Measurements from ENCODE around the gene BCL2.
"Not testable (repeated sequence)": the region's sequence is repeated elsewhere in the genome, so short reads cannot be mapped to it uniquely, and the experiment has no call there.

Gene BCL2

DNA sequence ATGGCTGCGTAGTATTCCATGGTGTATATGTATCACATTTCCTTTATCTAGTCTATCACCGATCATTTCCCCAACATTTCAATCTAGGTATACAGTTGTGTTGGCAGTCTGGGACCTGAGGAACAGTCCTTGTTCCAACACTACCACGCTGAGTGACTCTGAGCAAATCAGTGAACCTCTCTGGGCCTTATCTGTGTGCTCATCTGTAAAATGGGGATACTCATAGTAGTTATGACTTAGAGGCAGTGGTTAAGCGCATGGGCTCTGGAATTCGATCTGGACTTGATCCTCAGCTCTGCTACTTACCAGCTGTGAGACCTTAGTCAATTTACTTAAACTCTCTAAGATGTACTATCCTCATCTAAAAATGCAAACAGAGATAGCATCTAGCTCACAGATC is 85.1 kb downstream of the BCL2 start:
- no peak for DNase-seq (ENCODE audit: low spot score)

DNA sequence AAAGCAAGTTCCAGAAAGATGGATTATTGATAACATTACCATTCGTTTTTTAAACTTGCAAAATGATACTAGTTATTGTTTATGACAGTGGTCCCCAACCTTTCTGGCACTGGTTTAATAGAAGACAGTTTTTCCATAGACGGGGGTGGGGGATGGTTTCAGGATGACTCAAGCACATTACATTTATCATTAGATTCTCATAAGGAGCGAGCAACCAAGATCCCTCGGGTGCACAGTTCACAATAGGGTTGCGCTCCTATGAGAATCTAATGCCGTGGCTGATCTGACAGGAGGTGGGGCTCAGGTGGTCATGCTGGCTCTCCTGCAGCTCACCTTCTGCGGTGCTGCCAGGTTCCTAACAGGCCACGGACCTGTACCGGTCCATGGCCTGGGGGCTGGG is 86.2 kb downstream of the BCL2 start:
- DNase-seq (ENCODE audit: low spot score) = no peak

DNA sequence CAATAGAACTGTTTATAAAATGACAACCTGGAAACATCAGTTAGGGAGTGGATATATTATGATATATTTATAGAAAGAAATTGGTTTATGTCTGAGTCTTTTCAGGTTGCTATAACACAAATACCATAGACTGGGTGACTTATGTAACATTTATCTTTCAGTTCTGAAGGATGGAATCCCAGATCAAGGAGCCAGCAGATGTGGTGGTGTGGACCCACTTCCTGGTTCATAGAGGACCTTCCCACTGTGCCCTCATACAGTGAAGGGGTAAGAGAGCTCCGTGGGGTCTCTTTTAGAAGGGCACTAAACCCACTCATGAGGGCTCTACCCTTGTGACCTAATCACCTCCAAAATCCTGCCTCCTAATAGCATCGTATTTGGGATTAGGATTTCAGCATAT is 86.7 kb downstream of the BCL2 start:
- DNase-seq (ENCODE audit: low spot score) = no peak

DNA sequence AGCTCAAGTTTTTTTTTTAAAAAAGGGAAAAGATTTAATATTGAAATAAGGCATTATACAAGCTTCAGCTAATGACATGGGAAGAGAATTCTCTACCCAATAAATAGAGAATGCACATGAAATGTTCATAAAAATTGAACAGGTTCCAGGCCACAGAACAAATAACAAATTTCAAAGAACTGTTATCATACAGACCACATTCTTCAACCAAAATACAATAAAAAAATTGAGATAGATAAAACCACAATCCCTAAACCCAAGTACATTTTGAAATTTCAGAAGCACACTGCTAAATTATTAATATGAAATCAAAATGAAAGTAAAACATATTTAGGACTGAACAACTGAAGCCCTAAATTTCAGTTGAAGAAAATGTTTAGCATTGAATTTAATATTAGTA is 89.6 kb downstream of the BCL2 start:
- no peak for DNase-seq (ENCODE audit: low spot score)

DNA sequence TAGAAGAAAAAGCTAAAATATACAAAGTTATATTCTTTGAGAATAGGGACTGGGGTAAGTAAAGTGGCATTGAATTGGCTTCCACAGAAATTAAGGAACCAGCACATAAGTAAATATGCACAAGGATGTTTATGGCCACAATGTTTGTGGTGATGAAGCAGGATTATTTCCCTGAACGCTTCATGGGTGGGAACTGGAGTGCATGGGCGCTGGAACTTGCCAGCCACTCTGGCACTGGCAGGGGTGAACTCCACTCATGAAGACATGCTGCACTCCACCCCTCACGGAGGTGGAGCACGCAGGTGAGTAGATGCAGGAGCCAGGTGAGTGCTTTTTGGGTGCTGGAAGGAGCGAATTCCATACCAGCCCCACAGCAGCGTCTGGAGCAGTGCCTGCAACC is 94.1 kb downstream of the BCL2 start:
- no peak for DNase-seq (ENCODE audit: low spot score)

DNA sequence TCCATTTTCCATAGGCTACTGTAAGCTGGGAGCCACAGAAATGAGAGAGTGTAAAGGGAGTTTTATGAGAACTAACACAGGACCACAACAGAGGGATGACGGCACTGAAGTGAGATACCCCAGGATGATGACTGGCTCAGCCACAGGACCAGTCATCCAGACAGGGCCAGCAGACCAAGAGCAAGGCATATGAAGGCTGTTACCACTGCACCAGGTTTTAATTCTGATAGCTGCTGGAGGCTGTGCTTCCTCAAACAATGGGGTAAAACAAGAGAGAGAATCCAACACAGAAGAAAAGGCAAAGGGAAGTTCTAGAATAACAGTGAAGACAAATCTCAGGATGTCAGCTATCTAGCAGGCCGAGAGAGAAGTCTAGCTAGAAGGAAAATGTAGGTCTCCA is 94.9 kb downstream of the BCL2 start:
- DNase-seq (ENCODE audit: low spot score) = no peak

DNA sequence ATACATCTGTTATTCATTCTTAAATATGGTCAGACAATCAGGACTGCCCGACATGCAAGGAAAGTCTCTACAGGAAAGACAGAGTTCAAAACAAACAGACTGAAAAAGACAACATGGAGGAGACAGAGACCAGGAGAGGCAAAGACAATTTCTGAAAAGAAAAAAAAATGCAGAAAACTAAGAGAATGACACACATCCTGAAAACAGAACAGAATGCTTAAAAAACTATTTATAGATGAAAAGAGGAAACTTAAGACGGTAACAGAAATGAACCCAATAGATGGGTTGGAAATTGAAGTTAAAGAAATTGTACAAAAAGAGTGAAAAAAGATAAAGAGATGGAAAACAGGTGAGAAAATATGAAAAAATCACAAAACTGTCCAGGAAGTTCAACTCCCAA is 95.7 kb downstream of the BCL2 start:
- DNase-seq (ENCODE audit: low spot score) = no peak

DNA sequence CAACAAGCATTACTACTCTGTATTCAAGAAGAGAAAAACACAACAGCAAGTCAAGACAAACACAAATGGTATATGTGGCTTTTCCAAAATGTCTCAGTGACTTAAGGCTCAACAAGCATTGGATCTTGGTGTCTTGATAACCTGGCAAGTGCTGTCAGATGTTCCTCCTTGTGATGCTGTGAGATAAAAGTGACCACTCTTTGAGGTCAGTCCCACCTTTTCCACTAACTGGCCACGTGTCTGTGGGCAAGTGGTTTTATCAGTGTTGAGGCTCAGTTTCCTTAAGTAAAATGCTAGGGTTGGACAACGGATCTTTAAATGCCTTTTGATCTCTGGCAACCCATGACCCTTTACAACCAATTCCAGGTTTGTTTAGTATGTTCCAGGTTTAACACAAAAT is 98.7 kb downstream of the BCL2 start:
- DNase-seq (ENCODE audit: low spot score) = no peak

DNA sequence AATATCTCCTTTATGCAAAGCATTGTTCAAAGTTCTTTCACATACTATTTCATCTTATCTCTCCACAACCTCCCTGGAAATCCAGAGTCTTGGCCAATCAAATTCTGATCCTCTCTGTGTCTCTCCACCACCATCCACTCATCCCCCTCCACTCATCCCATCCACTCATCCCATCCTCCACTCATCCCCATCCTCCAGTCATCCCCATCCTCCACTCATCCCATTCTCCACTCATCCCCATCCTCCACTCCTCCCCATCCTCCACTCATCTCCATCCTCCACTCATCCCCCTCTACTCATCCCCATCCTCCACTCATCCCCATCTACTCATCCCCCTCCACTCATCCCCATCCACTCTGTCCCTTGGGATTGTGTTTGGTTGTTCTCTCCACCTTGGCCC is 101.1 kb downstream of the BCL2 start:
- DNase-seq (ENCODE audit: low spot score) = no peak

DNA sequence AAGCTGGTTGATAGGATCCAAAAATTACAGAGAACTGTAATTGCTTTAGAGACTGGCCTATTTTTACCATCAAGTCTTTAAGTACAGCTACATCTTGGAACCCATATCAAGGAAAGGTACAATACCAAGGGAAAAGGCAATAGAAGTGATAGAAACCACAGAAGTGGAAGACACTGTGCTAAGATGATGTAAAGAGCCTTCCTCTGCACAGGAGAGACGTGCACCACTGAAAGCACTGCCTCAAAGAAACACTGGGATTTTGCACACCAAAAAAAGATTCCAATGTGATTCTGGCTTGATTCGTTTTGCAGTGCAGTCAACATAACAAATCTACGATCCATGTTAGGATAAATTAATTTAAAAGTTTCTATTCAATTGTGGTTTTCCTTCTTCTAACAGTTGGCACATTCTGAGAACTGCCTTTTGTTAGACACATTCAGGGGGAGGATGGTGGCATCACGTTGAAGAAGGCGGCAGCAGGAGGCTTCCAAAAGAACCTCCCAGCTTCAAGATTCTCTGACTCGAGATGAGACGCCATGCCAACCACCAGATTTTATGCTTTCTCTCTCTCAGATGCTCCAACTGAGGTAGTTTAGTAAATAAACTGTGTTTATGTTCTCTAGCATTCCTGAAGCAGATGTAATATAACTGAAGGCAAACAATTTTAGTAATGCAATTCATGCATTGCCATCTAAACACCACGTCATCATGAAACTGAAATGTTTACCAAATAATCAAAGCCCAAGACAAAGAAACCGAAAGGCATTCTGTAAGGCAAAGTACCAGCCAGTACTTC is 102.9 kb downstream of the BCL2 start:
- no peak for DNase-seq (ENCODE audit: low spot score)

DNA sequence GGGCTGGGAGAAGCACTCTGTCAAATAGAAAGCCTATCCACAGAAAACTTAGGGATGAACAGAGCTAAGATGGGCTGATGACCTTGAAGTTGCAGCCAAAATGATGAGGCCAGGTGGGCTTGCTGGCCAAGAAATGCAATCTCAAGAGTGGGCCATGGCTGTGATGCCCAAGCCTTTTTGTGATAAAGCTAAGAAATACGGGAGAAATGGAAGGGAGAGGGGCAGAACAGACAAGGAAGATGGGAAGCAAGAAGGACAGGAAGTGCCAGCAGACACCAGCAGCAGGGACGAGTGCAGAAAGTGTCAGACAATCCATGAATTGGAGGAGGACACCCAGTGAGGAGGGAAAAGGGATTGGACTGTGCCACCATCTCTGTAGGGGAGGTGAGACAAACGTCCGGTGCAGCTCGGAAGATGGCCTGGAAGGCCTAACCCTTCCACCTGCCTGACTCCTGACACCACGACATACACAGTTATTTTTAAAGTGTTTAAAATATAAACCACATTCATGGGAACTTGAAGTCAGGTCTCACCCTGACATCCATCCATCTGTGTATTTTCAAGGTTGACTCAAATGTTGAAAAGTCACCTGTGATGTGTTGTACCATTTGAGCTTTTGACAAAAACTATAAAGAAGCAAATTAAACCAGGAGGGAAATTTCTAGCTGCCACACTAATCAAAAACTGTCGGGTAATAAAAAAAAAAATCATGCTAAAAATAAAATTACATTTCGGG is 105.5 kb downstream of the BCL2 start:
- no peak for DNase-seq (ENCODE audit: low spot score)

DNA sequence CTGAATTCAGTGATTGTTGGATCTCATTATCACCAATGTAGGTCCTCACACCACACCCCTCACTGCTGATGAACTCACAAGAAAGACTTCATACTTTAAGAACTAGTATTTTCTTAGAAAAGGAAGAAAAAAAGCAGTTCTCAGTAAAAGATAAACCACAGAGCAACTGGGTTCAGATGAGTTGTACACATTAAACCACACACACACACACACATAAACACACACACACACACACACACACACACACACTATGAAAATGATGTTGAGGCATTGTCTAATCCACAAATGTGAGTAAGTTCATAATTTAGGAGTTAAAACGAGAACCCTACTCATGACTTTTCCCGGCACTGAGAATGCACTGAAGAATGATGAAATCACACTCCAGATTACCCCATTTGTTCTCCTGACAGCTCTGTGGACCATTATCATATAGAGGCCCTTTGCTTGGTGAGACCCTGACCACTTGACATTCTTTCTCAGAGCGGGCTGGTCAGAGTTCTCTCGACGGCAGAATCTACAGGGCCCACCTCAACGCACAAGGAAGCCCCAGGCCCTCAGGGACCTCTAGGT is 106.2 kb downstream of the BCL2 start:
- no peak for DNase-seq (ENCODE audit: low spot score)

DNA sequence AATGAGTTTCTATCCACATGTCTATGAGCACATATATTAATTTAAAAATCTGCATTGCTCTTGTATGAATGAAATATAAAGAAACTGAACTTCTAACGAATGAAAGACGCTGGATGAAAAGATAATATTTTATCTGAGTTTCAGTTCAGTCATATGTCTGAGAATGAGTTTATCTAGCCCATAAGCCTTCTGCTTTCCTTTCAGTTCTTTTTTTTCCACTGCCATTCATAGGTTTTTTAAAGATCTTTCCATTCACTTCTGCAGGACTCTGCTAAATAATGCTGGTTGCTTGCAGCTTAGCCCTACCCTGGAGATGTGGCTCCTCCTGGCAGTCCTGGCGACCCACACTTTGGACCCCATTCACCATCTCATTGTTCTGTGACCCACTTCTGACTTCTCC is 109.0 kb downstream of the BCL2 start:
- no peak for DNase-seq (ENCODE audit: low spot score)

DNA sequence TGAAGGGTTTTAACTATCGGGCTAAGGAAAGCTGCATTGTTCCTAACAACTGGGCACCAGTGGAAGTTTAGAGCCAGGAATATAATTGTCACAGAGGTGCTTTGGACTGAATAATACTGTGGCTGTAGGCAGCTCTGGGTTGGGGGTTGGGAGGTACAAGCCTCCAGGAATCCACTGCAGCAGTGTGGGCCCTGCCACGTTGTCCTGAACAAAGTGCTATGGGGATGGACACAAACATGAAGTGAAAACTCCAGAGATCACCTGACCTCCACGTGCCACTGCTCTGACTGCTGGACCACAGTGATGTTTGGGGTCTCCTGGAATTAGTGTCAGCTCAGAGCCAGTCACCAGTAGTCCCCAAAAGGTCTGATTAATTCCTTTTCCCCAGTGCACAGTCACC is 110.9 kb downstream of the BCL2 start:
- no peak for DNase-seq (ENCODE audit: low spot score)

DNA sequence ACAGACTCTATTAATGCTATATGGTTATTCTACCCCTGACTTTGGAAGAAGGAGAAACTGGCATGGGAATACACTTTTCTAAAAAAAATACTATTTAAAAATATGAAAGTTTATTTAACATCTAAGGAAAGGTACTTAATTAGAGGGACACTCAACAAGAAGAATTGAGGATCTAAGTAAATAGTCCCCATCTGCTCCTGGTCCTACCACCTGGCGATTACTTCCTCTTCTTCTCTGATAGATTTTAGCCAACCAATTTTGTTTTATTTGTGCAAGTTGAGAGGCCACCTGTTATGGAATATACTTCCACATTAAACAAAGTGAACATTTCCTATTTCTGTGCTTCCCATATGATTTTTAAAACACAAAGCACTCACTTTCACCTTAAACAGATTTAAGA is 111.7 kb downstream of the BCL2 start:
- DNase-seq (ENCODE audit: low spot score) = no peak

DNA sequence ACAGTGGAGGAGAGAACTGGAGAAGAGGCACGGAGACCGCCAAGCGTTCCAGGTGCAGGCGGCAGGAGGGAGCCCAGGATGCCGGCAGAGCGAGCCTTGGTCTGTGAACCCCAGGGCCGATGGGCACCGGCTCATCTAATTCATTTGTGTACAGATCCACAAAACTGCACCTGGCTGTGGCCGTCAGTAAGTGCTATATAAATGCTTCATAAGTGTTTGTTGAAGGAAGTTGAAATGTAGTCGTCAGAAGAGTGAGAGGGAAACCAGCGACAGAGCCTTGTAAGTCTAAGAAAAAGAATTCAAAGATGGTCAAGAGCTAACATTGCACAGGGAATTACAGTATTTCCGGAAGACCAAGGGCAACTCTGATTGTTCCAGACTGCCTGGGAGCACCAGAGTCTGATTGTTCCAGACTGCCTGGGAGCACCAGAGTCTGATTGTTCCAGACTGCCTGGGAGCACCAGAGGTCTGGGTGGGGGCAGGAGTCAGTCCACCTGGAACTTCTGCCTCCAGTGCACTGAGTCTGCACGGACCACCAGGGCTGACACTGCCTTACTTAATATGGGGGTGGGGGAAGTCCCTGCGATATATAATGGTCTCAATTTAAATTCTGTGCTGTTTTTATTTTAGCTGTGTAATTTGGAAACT is 112.3 kb downstream of the BCL2 start:
- DNase-seq (ENCODE audit: low spot score) = no peak

DNA sequence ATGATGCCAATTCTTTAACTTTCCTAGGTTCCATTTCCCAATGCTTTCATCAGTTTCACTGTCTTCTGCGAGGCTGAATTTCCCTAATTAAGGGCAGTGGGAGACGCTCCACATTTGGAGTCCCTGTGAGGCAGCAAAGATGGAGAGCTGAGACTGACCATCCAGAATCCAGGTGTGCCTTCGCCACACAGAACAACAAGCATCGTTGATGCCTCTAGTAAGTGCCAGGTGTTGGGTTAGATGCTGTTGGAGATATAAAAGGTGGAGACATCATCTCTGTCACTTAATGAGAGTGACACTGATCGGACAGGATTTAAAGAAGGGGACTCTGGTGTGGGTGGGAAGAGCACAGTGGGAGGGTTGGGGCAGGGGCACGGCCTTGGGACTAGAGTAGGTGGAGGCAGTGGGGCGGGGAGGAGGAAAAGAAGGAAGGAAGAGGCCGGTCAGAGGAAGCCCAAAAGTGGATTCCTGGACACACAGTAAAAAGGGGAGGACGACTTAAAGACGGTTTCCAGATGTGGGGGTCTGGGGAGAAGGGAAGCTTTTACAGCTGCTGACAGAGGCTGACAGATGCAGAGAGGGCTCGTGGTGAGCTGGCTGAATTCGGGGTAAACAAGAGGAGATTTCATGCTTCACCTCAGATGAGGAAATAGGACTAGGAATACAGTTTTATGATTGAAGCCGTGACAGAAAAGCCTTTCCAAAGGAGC is 113.0 kb downstream of the BCL2 start:
- no peak for DNase-seq (ENCODE audit: low spot score)

DNA sequence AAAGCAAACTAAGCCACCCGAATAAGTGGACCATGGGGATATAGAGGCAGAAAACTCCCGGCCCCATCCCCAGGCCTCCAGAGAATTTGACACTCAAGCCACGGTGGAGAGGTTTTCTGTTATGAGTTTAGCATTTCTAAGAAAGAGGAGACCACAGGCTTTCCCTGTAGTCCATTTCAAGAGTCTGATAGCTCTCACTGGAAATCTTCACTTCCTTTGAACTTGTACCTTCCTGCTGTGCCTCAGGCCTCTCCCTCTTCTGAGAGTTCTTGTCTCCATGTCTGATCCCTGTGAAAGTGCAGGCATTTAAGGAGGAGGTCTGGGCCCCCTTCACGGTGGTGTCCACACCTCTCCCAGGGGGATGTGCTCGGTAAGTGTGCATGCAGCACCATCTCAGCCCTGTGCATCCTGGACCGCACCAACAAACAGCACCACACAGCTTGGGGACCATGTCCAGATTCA is 113.7 kb downstream of the BCL2 start:
- DNase-seq (ENCODE audit: low spot score) = no peak

DNA sequence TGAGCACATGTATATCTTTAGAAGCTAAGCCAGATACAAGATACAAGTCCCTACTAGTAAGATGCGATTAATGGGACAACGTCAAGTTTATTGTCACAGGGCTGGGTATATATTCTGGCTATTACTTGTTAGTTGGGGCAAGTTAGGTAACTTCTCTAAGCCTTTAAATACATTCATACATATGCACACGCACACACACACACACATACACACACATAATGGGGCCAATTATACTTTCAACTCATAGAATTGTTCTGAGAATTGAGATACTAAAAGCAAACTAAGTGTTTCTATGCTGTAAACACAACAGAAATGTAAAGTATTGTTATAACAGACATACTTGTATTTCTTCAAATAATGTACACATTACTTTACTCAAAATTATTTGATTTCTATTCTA is 116.1 kb downstream of the BCL2 start:
- no peak for DNase-seq (ENCODE audit: low spot score)

DNA sequence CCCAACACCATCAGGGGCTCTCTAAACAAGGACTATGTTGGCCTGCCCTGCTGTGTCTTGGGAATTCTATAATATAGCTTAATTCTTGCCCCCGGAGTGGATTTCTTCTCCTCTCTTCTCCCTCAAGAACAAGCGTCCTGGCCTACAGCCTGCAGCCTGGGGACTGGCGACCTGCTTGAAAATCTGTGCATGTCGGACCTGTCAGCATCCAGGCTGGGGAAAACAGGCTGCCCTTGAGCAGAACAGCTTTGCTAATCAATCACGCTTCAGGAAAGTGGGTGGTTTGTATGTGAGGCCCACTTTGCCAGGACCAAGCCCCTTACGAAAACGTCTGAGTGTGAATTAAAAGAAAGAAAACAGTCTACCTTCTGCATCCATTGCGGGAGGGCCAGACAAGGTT is 116.7 kb downstream of the BCL2 start:
- no peak for DNase-seq (ENCODE audit: low spot score)

DNA sequence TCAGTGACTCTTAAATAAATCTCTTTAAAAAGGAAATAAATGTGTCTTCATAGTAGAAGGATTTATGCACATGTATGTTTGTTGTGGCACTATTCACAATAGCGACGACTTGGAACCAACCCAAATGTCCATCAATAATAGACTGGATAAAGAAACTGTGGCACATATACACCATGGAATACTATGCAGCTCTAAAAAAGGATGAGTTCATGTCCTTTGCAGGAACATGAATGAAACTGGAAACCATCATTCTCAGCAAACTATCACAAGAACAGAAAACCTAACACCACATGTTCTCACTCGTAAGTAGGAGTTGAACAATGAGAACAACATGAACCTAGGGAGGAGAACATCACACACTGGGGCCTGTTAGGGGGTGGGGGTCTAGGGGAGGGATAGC is 118.1 kb downstream of the BCL2 start:
- not testable (repeated sequence) for DNase-seq (ENCODE audit: low spot score)

DNA sequence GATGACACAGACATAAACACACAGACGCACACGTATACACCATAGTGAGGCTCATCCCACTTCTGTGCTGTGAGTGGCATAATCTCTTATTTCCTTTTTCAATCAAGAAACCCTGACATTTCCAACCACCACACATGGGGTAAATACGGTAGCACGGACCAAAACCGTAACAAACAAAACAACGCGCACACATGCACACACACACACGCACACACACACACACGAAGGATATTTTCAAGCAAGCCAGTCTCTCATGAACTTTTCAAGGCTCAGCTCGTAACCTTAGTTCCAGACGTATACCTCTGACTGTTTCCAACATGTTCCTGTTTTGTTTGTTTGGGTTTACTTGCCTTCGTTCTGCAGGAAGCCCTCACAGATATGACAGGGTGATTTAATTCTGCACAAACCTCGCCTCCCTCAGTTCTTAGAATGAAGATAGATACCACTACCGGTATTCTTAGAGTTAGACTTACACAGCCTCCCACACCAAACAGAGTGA is 119.8 kb downstream of the BCL2 start:
- no peak for DNase-seq (ENCODE audit: low spot score)
